ENCODE data around the gene BANP.
"Not testable (repeated sequence)": the region's sequence is repeated elsewhere in the genome, so short reads cannot be mapped to it uniquely, and the experiment has no call there.

The BANP gene

DNA sequence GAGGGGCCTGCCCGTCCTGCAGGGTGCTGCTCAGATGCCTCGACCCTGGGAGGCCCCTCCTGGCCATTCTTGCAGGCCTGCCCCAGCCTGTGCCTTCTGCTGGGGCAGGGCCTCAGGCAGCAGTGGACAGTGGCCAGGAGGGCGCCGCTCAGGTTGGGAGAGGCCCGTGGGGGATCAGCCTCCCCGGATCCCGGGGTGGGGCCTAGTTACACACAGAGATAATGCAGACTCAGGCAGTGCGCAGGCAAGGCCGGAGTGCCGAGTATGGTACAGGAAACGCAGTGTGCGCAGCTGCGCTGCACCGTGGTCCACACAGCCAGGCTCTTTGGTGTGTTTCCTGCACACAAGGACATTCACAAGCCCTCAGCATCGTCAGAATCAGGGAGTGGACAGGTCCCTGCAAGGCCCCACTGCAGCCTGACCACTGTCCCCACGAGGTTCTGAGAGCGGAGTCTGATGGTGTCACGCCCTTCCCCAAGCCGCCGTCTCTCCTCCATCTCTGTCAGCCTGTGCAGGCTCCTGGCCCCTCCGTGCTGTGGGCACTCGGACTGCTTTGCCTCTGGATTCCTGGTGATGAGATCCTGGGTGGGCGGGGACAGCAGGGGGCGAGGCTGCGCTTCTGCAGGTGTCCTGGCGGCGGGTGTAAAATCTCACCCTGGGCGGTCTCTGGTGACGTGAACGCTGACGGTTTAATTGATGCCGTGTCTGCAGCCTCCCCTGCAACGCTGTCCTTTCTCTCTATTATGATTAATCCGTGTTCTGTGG lies 141.7 kb downstream of the BANP start:
- in situ Hi-C loops (cut with HindIII; ENCODE audit: low pct_ligation_motif_present, low sequenced_read_pairs); H3K27me3 ChIP-seq (replicated peaks): not testable (repeated sequence)

DNA sequence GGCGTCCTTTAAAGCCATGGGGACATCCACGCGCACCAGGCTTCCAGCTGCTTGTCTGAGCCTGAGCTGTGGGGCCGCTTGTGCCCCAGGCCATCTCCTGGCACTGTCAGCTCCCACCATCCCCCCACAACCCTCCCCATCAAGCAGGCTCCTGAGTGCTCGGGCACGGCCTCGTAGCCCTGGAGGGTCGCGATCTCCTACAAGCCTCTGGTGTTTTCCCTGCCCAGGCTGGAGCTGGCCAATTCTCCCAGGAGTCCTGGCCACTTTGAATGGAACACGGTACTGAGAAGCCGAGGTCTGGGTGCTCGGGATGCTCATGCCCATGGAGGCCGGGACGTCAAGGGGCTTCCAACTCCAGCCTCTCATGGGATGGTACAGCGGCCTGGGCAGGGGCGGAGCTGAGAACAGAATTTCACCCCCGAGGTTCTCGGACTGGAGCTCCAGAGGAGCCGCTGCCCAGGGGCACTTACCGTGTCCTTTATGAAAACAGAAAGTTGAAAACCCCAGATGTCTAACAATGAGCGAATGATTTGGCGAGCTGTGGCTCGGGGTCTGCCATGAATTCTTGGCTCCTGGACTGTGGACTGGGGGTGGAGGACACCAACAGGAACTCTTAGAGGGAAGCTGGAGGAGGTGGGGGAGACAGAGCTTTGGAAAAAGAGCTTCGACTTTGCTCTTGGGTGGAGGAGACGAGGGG lies 142.5 kb downstream of the BANP start:
- H3K27me3 ChIP-seq (replicated peaks); H3K27ac ChIP-seq; H3K4me3 ChIP-seq (ENCODE audit: low read depth, low read length); DNase-seq; in situ Hi-C loops (cut with HindIII; ENCODE audit: low pct_ligation_motif_present, low sequenced_read_pairs); H3K36me3 ChIP-seq (replicated peaks): not testable (repeated sequence)

More for the DNA sequence above, 141.7 kb downstream of the BANP start:
- DNase-seq; H3K27ac ChIP-seq; H3K36me3 ChIP-seq (replicated peaks); H3K4me3 ChIP-seq (ENCODE audit: low read depth, low read length): not testable (repeated sequence)

DNA sequence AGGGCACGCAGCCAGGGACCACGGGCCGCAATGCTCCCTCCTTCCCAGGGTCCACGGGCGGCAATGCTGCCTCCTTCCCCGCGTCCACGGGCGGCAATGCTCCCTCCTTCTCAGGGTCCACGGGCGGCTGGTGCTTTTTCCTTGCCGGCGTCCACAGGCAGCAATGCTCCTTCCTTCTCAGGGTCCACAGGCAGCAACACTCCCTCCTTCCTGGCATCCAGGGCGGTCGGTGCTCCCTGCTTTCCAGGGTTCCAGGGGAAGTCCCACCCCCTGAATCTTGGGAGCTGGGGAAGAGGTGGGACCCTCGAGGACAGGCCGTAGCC lies 143.0 kb downstream of the BANP start:
- H3K36me3 ChIP-seq (replicated peaks); DNase-seq; H3K27ac ChIP-seq; in situ Hi-C loops (cut with HindIII; ENCODE audit: low pct_ligation_motif_present, low sequenced_read_pairs); H3K27me3 ChIP-seq (replicated peaks); H3K4me3 ChIP-seq (ENCODE audit: low read depth, low read length): not testable (repeated sequence)

DNA sequence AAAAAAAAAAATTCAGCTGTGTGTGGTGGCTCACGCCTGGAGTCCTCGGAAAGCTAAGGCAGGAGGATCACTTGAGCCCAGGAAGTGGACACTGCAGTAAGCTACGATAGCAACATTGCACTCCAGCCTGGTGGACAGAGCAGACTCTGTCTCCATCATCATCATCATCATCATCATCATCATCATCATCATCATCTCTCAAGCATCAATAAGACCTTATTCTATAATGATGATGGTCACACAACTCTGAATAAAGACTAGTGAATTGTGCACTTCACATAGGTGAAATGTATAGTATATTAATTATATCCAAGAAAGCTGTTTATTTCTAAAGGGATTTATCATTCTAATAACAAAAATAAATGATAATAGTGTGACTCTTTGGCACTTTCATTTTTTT lies 143.7 kb downstream of the BANP start:
- H3K4me3 ChIP-seq (ENCODE audit: low read depth, low read length); H3K36me3 ChIP-seq (replicated peaks); H3K27me3 ChIP-seq (replicated peaks); DNase-seq; H3K27ac ChIP-seq; in situ Hi-C loops (cut with HindIII; ENCODE audit: low pct_ligation_motif_present, low sequenced_read_pairs): not testable (repeated sequence)

DNA sequence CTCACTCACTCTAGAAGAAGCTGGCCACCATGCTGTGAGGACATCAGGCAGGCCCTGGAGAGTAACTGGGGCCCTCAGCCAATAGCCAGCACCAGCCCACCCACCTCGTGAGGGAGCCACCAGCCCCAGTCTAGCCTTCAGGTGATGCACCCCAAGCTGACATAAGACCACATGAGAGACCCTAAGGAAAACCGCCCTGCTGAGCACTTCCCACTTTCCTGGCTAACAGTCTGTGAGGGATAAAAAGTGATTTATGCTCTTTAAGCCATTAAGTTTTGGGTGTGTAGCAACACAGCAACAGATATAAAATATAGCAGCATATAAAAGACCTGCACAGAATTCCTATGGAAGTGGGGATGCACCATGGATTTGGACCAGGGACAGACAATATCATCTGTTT lies 145.4 kb downstream of the BANP start:
- DNase-seq; H3K27me3 ChIP-seq (replicated peaks); H3K36me3 ChIP-seq (replicated peaks); H3K4me3 ChIP-seq (ENCODE audit: low read depth, low read length); H3K27ac ChIP-seq; in situ Hi-C loops (cut with HindIII; ENCODE audit: low pct_ligation_motif_present, low sequenced_read_pairs): not testable (repeated sequence)

DNA sequence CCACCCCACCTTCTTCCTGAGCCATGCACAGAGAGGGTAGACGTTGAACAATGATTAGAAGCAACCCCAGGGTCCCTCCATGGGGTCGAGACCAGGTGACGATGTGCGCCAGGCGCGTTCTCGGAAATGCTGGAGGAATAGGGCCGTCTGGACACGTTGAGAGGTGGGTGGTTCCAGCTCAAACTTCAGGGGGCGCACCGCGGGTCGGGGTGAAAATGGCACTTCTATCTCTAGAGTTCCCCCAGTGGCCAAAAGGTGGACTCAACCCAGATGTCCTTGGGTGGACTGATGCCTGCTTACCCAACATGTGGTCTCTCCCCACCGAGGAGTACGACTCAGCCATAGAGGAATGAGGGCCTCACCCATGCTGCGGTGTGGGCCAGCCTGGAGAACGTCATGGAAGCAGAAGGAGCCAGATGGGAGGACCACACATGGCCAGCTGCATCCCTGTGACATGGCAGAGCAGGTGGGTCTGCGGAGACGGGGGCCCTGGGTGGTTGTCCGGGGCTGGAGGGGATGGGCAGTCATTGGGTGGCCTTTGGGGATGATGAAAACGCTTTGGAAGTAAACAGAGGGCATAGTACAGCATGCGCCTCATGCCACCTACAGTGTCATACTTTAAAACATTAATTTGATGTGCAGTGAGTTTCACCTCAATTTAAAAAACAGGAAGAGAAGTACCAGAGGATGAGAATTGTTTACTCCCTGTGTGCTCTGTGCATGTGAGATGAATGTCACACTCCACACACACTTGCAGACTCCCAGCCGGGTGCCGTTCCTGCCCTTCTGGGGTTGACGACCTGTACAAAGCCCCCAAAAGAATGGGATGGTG lies 147.7 kb downstream of the BANP start:
- H3K4me3 ChIP-seq (ENCODE audit: low read depth, low read length); H3K27ac ChIP-seq; in situ Hi-C loops (cut with HindIII; ENCODE audit: low pct_ligation_motif_present, low sequenced_read_pairs); H3K27me3 ChIP-seq (replicated peaks); H3K36me3 ChIP-seq (replicated peaks): not testable (repeated sequence)
- TF ChIP-seq, protein P1, sequence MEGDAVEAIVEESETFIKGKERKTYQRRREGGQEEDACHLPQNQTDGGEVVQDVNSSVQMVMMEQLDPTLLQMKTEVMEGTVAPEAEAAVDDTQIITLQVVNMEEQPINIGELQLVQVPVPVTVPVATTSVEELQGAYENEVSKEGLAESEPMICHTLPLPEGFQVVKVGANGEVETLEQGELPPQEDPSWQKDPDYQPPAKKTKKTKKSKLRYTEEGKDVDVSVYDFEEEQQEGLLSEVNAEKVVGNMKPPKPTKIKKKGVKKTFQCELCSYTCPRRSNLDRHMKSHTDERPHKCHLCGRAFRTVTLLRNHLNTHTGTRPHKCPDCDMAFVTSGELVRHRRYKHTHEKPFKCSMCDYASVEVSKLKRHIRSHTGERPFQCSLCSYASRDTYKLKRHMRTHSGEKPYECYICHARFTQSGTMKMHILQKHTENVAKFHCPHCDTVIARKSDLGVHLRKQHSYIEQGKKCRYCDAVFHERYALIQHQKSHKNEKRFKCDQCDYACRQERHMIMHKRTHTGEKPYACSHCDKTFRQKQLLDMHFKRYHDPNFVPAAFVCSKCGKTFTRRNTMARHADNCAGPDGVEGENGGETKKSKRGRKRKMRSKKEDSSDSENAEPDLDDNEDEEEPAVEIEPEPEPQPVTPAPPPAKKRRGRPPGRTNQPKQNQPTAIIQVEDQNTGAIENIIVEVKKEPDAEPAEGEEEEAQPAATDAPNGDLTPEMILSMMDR (IDR thresholded peaks at IDR 0.05; ENCODE audit: low read depth, low read length, missing control alignments), result peak; percentile 32
- DNase-seq, result peak; percentile 35

DNA sequence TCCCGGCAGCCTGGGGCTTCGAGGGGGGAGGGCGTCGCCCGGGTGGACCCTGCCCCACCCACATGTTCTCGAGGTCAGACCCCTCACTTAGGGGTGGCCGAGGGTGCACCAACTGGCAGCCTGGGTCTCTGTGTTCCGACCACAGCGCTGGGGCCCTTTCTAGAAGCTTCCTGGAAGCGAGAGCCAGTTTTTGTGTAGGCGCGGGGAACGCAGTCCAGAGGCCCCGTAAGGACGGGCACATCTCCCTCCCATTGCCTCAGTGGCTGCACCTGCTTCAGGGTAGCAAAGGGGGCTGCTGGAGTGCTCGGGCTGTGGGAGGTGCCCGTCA lies 148.3 kb downstream of the BANP start:
- no peak overlapping the region for H3K4me3 ChIP-seq (ENCODE audit: low read depth, low read length)
- no peak for DNase-seq
- in situ Hi-C loops (cut with HindIII; ENCODE audit: low pct_ligation_motif_present, low sequenced_read_pairs), result no loop called here
- H3K36me3 ChIP-seq (replicated peaks), result no peaks in the 10 kb centered on the region
- TF ChIP-seq, protein P1 (IDR thresholded peaks at IDR 0.05; ENCODE audit: low read depth, low read length, missing control alignments), result no peak
- H3K27me3 ChIP-seq (replicated peaks), result peaks cover 3% of the 10 kb centered on the region
- H3K27ac ChIP-seq, result no peak overlapping the region

DNA sequence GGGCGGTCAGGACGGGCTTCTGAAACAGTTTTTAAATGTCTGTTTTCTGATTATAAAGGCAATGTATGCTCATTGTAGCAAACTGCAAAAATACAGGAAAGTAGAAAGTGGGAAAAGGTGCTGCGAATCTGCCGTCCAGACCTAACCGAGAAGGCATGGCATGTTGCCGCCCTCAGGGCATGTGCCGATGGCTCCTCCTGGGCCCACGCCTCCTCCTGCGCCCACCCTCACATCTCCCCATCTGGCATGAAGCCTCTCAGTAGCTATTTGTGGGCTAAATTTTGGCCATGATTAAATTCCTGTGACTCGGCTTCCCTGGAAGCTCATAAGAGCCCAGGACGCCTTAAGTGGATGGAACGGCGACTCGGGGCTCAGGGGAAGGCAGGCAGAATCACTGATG lies 148.7 kb downstream of the BANP start:
- H3K27ac ChIP-seq; H3K36me3 ChIP-seq (replicated peaks); in situ Hi-C loops (cut with HindIII; ENCODE audit: low pct_ligation_motif_present, low sequenced_read_pairs); H3K4me3 ChIP-seq (ENCODE audit: low read depth, low read length); DNase-seq; H3K27me3 ChIP-seq (replicated peaks): not testable (repeated sequence)

DNA sequence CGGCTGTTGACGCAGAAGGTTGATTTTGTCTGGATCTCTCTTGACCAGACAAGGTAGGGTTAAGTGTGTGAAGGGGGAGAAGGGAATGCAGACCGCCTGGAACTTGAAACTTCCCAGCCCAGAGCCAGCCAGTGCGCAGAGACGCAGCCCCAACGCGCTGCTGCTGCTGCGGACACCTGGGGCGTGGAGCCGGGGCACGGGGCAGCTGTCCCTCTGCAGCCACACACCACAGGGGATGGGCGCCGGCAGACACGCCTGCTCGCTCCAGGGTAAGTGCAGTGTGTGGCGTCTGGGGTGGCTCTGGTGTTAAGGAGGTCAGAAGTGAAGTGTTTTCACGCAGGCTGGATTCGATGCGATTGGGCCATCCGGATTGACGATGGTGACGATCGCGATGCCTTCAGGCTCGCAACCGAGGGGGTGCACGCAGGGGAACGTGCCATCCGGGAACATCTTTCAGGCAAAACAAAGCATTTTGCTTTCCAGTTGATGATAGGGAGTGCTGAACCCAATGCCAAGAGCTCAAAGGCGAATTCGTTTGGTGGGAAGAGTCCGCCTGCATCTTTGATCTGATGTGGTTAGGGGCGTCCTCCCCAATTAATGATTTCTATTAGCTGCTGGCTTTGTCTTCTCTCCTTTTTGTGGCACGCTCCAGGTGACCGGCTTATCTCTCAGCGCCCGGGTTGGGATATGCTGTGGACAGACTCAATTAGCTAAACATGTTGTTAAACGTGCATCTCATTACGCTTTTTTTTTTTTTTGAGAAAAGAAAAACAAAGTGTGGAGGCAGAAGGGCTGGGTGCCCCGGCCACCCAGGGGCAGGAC lies 149.8 kb downstream of the BANP start:
- in situ Hi-C loops (cut with HindIII; ENCODE audit: low pct_ligation_motif_present, low sequenced_read_pairs); DNase-seq; H3K36me3 ChIP-seq (replicated peaks); H3K27ac ChIP-seq; H3K4me3 ChIP-seq (ENCODE audit: low read depth, low read length); H3K27me3 ChIP-seq (replicated peaks): not testable (repeated sequence)

DNA sequence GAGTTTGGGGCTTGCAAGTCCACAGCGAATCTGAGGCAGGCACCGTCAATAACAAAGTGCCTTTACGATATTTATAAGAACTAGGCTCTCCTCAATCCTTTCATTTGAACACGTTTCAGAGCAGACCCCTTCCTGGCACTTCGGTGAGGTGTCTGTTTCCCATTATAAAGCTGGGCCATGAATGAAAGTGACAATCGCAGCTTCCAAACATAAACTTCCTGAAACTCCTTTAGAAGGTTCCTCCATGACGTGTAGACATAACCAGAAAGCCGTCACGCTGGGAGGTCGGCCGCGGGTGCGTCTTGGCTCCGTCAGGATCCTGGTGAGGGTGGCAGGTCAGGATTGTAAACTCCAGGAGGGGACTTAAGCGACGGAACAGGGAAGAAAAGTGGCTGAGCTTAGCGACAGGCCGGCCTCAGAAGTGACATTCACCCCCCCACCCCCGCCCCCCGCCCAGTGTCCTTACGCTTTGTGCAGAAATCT lies 150.4 kb downstream of the BANP start:
- in situ Hi-C loops (cut with HindIII; ENCODE audit: low pct_ligation_motif_present, low sequenced_read_pairs), result not testable (repeated sequence)

More for the DNA sequence above, 150.4 kb downstream of the BANP start:
- H3K27ac ChIP-seq; H3K36me3 ChIP-seq (replicated peaks); DNase-seq; H3K27me3 ChIP-seq (replicated peaks); H3K4me3 ChIP-seq (ENCODE audit: low read depth, low read length): not testable (repeated sequence)
